CD4-positive, alpha-beta T cell treated with Interleukin-15 for 1 hour (primary cell): ENCODE measurements around the gene ZFYVE1.
"Not testable (repeated sequence)": the region's sequence is repeated elsewhere in the genome, so short reads cannot be mapped to it uniquely, and the experiment has no call there.

ENCODE experiments used
- DNase-seq: peaks from one replicate; pipeline ENCODE4 v3.0.0-alpha.2; 2020

Gene ZFYVE1

GRCh38 chr14:73026845-73027542 is at the start of gene ZFYVE1:
Gene ZFYVE1, minus strand, starts transcription at chr14:73027106. Its CDS starts 2,598 bp downstream, at chr14:73024508.
- peak; percentile 92 for DNase-seq

- no peak for DNase-seq
These were observed 42.7 kb upstream of the ZFYVE1 start for GRCh38 chr14:73069585-73069984.

- no peak for DNase-seq
These were observed 32.2 kb upstream of the ZFYVE1 start for GRCh38 chr14:73058922-73059673.

GRCh38 chr14:73058224-73058921 is 31.5 kb upstream of the ZFYVE1 start, which contains the start of gene RBM25:
Gene RBM25, plus strand, starts transcription at chr14:73058534. Its CDS starts 13,108 bp downstream, at chr14:73071642.
- peak; percentile 97 for DNase-seq

GRCh38 chr14:73057944-73058223 is 31.0 kb upstream of the ZFYVE1 start:
- no peak for DNase-seq

GRCh38 chr14:73055251-73055650 is 28.3 kb upstream of the ZFYVE1 start:
- DNase-seq = no peak

GRCh38 chr14:73049428-73049827 is 22.5 kb upstream of the ZFYVE1 start:
- no peak for DNase-seq

GRCh38 chr14:73047808-73048207 is 20.9 kb upstream of the ZFYVE1 start:
- no peak for DNase-seq

- not testable (repeated sequence) for DNase-seq
These were observed 10.0 kb upstream of the ZFYVE1 start for GRCh38 chr14:73036706-73037450.

GRCh38 chr14:73027984-73028383 is 1.1 kb upstream of the ZFYVE1 start:
- no peak for DNase-seq

GRCh38 chr14:73027546-73027945 is 640 bp upstream of the ZFYVE1 start:
- DNase-seq = no peak

GRCh38 chr14:73026243-73026844 is 562 bp downstream of the ZFYVE1 start:
- no peak for DNase-seq

GRCh38 chr14:73025544-73025943 is 1.4 kb downstream of the ZFYVE1 start:
- no peak for DNase-seq

GRCh38 chr14:73022051-73022450 is 4.9 kb downstream of the ZFYVE1 start:
- DNase-seq = no peak

- not testable (repeated sequence) for DNase-seq
These were observed 10.9 kb downstream of the ZFYVE1 start for GRCh38 chr14:73016011-73016410.

- DNase-seq = not testable (repeated sequence)
These were observed 11.4 kb downstream of the ZFYVE1 start for GRCh38 chr14:73015552-73015951.

- no peak for DNase-seq
These were observed 12.8 kb downstream of the ZFYVE1 start for GRCh38 chr14:73014105-73014504.

GRCh38 chr14:73011189-73011588 is 15.7 kb downstream of the ZFYVE1 start:
- not testable (repeated sequence) for DNase-seq

- no peak for DNase-seq
These were observed 18.4 kb downstream of the ZFYVE1 start for GRCh38 chr14:73008501-73008900.

GRCh38 chr14:73007835-73008234 is 19.1 kb downstream of the ZFYVE1 start:
- no peak for DNase-seq

GRCh38 chr14:73004641-73005040 is 22.3 kb downstream of the ZFYVE1 start:
- not testable (repeated sequence) for DNase-seq

GRCh38 chr14:73003681-73004080 is 23.2 kb downstream of the ZFYVE1 start:
- DNase-seq = no peak

- no peak for DNase-seq
These were observed 26.8 kb downstream of the ZFYVE1 start for GRCh38 chr14:73000073-73000472.
